GF-D8 (cell line): ENCODE data around the gene CABP4.
"Not testable (repeated sequence)": the region's sequence is repeated elsewhere in the genome, so short reads cannot be mapped to it uniquely, and the experiment has no call there.

Experiments
- DNase-seq: peaks from one replicate; lab custom pipeline; 2025; lab: John Stamatoyannopoulos, UW

CABP4 gene

DNA sequence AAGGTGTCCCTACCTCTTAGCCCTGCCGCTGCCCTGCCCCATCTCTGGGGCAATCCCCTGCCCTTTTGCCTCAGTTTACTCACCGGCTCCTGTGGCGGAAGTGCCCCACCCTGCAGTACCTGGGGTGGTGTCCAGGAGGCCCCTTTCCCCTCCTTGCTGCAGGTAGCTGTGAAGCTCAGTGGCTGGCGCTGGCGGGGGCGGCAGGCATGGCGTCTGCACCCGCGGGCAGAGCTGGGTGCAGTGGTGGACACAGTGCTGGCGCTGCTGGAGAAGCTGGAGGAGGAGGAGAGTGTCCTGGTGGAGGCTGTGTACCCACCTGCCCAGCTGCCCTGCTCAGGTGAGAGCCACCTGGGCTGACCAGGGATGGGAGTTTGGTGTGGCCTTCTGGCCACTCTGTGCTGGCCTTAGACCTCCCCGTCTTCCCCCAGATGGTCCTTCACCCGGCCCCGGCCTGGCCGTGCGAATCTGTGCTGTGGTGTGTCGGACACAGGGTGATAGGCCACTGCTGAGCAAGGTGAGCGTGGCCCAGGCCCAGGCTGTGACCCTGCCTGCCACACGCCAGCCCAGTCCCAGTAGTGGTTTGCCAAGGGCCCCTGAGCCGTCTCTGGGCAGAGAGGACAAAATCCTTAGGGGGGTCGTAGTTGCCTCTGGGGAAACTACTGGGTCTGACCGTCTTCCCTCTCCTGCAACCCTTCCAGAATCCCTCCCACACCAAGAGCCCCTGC is 35.7 kb upstream of the CABP4 start:
- DNase-seq = no peak

DNA sequence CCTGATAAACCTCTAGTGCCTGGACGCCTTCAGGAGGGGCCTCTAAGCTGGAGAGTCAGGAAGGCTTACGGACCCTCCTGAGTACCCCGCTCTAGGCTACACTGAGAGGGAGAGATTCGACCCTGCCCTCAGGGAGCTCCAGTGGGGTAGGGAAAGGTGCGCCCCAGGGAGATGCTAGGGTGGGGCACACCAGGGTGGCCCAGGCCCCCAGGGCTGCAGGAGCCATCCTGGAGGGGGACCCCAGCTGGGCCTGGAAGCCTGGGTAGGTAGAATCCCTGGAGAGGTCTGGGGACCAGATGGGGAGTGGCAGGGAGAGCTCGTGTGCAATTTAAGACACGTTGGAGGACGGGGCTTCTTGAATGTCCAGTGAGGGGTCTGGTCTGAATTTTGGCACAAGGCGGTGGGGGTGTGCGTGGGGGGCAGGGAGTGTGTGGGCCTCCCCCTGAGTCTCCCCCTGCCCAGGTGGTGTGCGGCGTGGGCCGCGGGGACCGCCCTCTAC is 35.0 kb upstream of the CABP4 start:
- no peak for DNase-seq

- DNase-seq = peak; percentile 80
Observed at GRCh38 chr11:67420646-67421429, 34.3 kb upstream of the CABP4 start.

GRCh38 chr11:67421430-67422031 is 33.6 kb upstream of the CABP4 start:
- no peak for DNase-seq

DNA sequence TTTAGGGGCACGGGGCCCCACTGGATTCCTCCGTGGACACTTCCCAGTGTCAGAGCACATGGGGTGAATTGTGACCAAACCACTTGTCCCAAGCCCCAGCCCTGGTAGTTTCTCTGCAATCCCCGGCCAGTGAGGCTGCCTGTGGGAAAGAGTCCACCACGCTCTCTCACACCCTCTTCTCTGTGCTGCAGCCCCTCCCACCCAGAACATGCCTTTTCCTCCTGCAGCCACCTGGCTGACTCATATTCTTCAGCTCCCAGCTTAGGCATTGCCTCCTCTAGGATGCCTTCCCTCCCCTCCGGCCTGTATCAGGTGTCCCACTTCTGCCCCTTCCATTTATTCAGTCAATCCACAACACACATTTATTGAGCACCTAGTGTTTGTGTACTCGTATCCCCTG is 32.3 kb upstream of the CABP4 start:
- no peak for DNase-seq

DNA sequence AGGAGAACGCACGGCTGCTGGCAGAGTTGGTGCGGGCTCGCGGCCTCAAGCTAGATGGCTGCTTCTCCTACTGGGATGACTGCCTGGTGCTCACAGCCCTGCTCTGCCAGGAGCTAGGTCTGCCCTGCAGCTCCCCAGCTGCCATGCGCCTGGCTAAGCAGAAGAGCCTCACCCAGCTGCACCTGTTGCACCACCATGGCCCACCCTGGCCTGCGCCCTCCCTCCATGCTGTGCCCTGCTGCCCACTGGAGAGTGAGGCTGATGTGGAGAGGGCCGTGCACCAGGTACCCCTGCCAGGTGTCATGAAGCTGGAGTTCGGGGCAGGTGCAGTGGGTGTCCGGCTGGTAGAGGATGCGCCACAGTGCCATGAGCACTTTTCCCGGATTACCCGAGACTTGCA is 31.7 kb upstream of the CABP4 start:
- no peak for DNase-seq

DNA sequence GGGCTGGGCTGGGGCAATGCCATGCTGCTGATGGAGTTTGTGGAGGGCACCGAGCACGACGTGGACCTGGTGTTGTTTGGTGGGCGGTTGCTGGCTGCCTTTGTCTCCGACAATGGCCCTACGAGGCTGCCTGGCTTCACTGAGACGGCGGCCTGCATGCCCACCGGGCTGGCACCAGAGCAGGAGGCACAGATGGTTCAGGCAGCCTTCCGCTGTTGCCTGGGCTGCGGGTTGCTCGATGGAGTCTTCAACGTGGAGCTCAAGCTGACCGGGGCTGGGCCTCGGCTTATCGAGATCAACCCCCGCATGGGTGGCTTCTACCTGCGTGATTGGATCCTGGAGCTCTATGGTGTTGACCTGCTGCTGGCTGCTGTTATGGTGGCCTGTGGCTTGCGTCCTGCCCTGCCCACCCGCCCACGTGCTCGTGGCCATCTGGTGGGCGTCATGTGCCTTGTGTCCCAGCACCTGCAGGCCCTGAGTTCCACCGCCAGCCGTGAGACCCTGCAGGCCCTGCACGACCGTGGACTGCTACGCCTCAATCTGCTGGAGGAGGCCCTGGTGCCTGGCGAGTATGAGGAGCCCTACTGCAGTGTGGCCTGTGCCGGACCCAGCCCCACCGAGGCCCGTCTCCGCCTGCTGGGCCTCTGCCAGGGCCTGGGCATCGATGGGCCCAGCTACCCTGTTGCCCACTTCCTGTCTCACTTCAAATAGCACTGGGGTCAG is 31.1 kb upstream of the CABP4 start:
- DNase-seq = no peak

GRCh38 chr11:67427364-67427859 is 27.7 kb upstream of the CABP4 start:
- DNase-seq = not testable (repeated sequence)

DNA sequence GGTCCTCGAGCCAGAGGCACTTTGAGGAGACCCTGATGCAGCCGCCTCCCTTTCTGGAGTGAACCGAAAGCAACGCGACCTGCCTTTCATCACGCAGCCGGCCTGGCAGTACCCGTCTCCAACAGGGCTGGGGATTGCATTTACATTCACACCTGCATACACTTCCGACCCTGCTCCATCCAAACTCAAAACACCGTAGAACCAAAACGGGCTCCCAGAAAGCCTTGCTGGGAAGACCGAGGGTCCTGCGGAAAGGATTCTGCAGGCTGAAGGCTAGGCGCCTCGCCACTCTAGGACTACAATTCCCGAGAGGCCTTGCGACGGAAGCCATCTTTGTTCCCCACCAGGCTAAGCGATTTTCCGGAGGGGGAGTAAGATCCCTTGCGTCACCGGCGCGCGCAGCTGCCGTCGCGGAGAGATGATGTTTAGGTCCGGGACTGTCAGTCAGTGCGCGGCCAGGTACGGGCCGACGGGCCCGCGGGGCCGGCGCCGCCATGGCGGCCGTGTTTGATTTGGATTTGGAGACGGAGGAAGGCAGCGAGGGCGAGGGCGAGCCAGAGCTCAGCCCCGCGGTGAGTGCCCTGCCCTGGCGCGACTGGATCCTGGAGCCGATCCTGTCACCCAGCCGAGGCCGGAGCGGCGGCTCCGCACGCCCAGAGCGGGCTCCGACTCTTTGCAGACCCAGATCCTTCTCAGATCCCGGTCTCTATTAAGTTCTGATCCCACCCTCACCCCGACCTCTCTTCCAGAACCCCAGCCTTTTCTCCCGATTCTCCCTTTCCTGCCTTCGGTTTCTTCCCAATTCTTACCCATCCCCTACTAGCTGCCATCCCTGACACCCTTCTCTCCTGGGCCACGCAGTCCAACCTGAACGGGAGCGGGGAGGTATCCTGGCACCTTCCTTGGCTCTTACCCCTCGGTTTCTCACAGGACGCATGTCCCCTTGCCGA is 26.8 kb upstream of the CABP4 start, which contains the start of gene RPS6KB2:
TSS of gene RPS6KB2 (plus strand) at position 443 of the 950 bp plus-strand sequence. CDS start at position 495, 52 bp downstream.
- peak; percentile 85 for DNase-seq

DNA sequence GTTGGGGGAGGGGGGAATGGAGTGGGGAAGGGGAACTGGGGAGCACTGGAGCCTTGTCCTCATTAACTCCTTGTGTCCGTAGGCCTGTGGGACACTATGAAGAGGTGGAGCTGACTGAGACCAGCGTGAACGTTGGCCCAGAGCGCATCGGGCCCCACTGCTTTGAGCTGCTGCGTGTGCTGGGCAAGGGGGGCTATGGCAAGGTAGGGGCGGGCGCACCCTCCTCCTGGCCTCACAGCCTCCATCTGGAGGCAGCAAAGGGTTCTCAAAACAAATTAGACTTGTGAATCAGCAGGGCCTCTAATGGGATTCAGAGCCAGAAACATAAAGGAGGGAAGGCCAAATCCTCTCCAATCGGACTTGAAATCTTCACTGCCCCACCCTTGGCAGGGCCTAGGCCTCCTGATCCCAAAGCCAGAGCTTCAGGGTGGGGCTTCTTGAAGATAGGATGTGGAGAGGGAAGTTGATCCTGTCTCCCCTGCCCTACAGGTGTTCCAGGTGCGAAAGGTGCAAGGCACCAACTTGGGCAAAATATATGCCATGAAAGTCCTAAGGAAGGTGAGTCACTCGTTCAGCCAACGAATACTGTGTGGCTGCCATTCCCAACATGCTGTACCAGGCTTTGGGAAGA is 26.0 kb upstream of the CABP4 start:
- DNase-seq = no peak

DNA sequence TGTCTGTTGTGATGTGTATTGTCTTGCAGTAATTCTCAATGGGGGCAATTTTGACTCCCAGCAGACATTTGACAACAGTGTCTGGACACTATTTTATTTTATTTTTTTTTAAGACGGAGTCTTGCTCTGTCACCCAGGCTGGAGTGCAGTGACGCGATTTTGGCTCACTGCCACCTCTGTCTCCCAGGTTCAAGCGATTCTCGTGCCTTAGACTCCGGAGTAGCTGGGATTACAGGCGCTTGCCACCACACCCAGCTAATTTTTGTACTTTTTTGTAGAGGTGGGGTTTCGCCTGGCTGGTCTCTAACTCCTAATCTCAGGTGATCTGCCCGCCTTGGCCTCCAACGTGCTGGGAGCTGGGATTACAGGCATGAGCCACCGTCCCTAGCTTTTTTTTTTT is 25.4 kb upstream of the CABP4 start:
- DNase-seq = no peak

DNA sequence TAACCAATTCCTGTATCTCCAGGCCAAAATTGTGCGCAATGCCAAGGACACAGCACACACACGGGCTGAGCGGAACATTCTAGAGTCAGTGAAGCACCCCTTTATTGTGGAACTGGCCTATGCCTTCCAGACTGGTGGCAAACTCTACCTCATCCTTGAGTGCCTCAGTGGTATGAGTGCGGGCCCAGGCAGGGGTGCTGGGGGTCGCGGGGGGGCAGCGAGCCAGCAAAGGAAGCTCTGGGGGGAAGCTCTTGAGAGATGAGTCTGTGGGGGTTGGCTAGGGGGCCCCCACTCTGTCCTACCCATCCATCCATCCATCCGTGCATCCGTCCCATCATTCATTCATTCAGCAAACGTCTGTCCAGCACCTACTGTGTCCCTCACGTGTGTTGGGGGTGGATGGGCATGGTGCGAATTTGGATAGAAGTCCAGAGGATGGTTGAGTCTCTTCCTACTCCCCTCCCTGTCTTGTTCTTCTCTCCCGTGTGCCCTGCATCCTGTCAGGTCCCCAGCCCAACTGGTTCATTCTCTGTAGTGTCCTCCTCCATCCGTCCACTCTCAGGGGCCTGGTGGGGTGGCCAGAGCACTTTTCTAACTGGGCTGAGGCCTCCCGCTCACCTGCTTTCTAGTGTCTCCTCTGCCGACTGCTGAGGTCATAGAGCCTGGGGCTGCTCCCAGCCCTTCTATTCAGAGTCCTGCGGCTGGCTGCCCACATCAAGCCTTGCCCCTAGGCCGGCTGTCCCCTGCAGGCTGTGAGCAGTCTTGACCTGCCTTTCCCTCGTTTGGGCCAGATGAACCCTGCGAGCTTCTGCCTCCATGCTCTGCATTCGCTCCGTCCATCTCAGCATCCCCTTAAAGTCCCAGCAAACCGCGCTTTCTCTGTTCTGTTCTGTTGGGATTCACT is 23.6 kb upstream of the CABP4 start:
- DNase-seq = no peak

- no peak for DNase-seq
Observed at GRCh38 chr11:67432655-67433349, 22.4 kb upstream of the CABP4 start.

- DNase-seq = no peak
Observed at GRCh38 chr11:67433536-67434394, 21.4 kb upstream of the CABP4 start.

- no peak for DNase-seq
Observed at GRCh38 chr11:67434395-67434881, 20.7 kb upstream of the CABP4 start.

DNA sequence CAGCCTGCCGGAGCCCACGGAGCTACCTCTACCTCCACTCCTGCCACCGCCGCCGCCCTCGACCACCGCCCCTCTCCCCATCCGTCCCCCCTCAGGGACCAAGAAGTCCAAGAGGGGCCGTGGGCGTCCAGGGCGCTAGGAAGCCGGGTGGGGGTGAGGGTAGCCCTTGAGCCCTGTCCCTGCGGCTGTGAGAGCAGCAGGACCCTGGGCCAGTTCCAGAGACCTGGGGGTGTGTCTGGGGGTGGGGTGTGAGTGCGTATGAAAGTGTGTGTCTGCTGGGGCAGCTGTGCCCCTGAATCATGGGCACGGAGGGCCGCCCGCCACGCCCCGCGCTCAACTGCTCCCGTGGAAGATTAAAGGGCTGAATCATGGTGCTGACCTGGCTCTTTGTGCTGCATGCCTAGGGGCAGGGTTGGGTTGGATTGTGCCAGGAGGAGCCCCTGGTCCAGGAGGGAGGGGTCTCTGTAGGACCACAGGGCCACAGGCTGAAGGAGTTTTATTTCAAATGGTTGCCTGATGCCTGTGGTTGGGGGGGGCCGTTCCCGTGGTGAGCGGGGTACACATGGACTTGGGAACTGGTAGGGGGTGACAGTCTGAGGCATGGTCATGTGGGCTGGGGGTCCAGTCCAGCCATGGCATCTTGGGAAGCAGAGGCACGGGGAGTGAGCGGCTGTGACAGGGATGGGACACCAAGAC is 20.0 kb upstream of the CABP4 start:
- DNase-seq = no peak
